T1000 (cell line): Measurements from ENCODE around the gene ABHD8.
A peak's percentile ranks its signal among the peaks of the same experiment; 100 is the strongest.
"Not testable (repeated sequence)": the region's sequence is repeated elsewhere in the genome, so short reads cannot be mapped to it uniquely, and the experiment has no call there.

Experiments used
- DNase-seq: peaks from one replicate; lab custom pipeline; 2025; ENCODE audit warnings: mixed read lengths; lab: John Stamatoyannopoulos, UW

The ABHD8 gene

DNA sequence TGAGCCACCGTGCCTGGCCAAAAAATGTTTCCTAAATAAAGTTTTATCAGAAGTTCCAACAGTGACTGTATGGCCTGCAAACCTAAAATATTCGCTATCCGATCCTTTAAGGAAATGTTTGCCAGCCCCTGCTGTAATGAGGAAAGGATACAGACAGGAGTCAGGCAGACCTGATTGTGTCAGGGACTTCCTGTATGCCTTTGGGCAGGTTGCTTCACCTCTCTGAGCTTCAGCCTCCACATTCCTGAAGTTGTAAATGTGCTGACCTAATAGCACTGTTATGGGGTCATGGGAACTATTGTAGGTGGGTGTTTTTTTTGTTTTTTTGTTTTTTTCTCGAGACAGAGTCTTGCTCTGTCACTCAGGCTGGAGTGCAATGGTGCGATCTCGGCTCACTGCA lies 6.2 kb downstream of the ABHD8 start:
- no peak for DNase-seq

DNA sequence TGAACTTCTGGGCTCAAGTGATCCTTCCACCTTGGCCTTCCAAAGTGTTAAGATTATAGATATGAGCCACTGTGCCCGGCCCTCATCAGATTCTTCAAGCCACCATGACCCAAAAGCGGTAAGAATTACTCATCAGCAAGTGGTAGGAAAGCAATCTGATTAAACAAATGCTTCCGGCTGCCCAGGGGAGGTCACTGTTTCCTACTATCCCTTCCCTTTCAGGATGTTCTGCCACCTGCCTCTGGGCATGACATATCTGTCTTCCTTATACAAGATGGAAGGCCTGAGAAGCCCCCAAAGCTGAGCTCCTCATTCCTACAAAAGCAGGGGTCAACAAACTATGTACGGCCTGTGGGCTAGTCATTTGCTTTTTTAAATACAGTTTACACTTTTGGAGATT lies 7.0 kb downstream of the ABHD8 start:
- DNase-seq: no peak

DNA sequence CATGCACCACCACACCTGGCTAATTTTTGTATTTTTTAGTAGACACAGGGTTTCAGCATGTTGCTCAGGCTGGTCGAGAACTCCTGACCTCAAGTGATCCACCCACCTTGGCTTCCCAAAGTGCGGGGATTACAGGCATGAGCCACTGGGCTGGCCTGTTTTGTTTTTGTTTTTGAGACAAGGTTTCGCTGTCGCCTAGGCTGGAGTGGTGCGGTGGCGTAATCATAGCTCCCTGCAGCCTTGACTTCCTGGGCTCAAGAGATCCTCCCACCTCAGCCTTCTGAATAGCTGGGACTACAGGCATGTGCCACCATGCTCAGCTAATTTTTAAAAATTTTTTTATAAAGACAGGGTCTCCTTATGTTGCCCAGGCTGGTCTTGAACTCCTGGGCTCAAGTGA lies 7.7 kb downstream of the ABHD8 start:
- DNase-seq: not testable (repeated sequence)

DNA sequence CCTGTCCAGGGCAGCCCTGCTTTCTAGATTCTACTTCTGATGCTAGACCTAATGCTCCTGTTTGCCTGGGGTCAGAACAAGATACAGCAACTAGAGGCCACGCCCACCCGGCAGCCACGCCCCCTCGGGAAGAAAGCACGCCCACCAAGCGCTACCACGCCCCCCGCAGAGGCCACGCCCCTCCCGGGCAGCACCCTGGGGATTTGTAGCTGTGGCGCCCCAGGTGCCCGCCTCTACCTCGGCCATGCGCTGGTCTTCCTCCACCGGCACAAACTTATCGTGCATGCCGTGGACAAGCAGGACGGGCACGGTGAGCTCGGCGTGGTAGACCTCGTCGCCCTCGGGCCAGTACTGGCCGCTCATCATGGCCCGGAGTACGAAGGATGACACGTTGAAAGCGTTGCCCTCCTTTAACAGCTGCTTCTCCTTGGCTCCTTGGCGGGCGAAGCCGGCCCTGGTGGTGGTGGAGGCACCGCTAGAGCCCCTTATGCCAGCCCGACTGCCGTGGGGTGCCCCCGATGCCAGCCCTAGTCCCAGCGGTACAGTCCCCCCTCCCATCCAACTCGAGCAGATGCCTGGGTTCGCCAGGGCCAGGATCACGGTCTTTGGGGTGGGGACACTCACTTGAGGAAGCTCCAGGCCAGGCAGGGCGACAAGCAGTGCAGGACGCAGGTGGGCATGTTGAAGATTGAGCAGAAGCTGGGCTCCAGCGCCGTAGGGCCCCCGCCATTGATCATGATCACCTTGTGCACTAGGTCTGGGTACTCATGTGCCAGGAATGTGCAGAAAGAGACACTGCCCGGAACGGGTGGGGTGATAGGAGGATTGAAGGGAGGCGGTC lies 9.0 kb downstream of the ABHD8 start:
- DNase-seq: no peak

DNA sequence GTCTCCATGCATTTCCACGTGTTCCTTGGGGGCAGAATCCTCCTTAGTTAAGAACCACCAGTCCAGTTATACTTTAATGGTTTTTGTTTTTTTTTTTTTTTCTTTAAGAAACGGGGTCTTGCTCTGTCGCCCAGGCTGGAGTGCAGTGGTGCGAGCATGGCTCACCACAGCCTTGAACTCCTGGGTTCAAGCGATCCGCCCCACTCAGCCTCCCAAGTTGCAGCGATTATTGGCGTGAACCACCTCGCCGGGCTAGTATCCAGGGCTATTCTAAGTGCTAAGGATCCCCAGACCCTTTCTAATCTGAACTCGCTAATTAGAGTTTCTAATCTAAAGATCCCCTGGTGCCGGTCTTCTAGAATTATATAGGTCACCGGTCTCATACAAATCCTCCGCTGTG lies 9.6 kb downstream of the ABHD8 start:
- no peak for DNase-seq

DNA sequence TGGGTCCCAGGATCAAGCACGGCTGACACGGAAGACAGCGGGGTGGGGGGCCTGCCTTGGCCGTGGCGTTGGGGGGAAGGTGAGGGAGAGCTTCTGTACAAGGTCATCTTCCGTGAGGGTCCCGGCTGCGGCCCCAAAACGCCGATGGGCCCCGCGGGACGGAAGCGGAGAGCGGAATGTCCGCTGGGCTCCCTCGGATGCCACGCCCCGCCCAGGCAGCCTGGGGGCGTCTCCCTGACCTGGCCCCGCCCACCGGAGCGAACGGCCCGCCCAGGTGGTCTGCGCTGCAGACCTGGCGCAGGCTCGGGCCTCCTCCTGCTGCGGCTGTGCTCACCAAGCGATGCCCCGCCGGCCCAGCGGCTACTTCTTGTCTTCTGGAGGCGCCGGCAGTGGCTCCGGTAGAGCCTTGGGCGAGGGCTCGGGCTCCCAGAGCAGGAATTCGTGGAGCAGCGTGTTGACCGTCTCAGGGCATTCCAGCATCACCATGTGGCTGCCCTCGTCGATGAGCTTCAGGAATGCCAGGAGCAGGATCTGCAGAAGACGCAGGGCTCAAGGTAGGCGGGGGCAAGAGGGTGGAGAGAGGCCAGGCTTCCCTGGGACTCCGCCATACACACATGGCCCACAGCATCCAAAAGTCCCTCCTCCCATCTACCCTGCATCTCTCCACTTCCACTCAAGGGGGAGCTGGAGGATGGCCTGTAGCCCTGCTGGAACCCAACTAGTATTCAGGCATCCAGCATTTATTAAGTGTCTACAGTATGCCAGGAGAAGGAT lies 10.7 kb downstream of the ABHD8 start:
- peak; percentile 58 for DNase-seq

DNA sequence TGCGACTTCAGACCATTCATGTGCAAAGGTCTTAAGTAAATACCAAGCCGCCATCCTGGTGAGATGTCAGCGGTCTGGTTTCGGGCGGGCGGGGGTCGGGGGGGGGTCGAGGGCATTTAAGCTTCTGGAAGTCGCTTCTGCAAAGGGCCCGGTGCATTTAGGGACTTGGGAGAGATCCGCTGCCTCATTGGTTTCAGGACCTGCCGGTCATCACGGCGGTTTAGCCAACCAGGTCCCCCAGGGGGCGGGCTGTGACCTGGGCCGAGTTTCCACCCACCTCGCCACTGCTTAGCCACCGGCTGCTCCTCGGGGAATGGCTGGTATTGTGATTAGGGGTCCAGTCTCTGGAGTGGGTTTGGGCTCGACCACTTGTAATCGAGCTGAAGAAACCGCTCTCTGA lies 13.7 kb downstream of the ABHD8 start:
- no peak for DNase-seq

DNA sequence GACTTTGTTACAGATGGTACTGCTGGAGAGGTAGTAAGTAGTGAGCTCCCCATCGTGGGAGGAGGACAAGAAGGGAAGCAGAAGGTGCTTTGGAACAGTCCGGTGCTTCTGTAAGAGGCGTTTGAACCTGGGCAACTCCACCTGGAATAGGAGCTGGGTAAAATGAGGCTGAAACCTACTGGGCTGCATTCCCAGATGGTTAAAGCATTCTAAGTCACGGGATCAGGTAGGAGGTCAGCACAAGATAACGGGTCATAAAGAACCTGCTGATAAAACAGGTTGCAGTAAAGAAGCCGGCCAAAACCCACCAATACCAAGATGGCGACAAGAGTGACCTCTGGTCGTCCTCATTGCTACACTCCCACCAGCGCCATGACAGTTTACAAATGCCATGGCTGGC lies 16.5 kb downstream of the ABHD8 start:
- DNase-seq: no peak

DNA sequence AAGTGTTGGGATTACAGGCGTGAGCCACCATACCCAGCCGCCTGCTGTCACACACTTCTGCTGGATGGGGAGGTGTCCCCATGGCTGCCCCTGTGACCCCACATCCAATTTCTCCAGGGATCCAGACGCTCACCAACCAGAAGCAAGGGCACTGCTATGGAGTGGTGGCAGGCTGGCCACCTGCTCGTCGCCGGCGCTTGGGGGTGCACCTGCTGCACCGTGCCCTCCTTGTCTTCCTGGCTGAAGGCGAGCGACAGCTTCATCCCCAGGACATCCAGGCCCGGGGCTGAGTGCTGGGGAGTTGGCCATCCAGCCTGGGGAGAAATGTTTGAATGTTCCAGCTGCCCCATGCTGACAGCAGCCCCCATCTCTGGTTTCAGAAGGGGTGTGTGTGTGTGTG lies 17.0 kb downstream of the ABHD8 start:
- DNase-seq: no peak

DNA sequence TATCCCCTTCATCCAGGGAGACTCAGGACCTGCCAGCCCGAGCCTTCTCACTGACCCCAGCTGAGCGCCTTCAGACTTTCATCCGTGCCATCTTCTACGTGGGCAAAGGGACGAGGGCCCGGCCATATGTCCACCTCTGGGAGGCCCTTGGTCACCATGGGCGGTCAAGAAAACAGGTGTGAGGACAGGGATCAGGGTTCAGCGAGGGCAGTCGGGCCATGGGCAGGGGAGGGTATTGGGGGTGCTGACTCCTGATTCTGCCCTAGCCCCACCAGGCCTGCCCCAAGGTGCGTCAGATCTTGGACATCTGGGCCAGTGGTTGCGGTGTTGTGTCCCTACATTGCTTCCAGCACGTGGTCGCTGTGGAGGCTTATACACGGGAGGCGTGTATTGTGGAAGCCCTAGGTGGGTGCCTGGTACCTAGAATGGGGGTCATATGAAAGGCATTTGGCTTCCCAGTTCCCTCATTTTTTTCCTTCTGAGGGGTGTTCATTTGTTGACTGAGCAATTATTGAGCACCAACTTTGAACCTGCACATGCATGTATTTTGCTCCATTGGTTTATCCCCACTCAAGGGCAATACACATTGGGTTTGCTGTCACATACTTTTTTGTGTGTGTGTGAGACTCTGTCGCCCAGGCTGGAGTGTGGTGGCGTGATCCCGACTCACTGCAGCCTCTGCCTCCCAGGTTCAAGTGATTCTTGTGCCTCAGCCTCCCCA lies 17.6 kb downstream of the ABHD8 start:
- no peak for DNase-seq

DNA sequence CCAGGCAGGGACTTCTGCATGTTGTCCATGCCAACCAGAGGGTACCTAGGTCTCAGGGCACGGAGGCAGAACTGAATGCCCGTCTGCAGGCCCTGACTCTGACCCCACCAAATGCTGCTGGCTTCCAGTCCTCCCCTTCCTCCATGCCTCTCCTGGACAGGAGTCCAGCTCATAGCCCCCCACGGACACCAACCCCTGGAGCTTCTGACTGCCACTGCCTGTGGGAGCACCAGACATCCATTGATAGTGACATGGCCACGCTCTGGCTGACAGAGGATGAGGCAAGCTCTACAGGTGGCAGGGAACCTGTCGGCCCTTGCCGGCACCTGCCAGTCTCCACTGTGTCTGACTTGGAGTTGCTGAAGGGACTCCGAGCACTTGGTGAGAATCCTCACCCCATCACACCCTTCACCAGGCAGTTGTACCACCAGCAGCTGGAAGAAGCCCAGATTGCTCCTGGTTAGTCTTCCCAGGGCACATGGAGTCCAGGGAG lies 19.7 kb downstream of the ABHD8 start:
- no peak for DNase-seq

DNA sequence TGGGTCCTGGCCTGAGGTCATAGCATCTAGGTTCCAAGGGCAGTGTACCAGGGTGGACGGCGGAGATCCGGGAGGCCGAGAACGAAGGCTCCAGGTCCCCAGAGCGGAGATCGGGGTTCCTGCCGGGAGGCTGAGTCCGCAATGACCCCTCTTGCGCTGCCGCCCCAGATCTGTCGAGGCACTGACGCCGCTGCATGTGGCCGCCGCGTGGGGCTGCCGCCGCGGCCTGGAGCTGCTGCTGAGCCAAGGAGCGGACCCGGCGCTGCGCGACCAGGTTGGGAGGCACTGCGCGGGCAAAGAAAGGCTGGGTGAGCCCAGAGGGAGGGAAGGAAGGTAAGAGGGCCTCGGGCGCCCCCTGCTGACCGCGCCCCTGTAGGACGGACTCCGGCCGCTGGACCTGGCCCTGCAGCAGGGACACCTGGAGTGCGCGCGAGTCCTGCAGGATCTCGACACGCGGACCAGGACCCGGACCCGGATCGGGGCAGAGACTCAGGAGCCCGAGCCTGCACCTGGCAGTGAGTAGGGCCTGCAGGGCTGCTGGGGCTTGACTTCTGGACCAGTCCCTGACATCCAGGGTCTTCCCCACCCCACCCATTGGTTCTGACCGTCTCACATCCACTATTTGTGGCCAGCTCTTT lies 20.6 kb downstream of the ABHD8 start:
- peak; percentile 77 for DNase-seq

DNA sequence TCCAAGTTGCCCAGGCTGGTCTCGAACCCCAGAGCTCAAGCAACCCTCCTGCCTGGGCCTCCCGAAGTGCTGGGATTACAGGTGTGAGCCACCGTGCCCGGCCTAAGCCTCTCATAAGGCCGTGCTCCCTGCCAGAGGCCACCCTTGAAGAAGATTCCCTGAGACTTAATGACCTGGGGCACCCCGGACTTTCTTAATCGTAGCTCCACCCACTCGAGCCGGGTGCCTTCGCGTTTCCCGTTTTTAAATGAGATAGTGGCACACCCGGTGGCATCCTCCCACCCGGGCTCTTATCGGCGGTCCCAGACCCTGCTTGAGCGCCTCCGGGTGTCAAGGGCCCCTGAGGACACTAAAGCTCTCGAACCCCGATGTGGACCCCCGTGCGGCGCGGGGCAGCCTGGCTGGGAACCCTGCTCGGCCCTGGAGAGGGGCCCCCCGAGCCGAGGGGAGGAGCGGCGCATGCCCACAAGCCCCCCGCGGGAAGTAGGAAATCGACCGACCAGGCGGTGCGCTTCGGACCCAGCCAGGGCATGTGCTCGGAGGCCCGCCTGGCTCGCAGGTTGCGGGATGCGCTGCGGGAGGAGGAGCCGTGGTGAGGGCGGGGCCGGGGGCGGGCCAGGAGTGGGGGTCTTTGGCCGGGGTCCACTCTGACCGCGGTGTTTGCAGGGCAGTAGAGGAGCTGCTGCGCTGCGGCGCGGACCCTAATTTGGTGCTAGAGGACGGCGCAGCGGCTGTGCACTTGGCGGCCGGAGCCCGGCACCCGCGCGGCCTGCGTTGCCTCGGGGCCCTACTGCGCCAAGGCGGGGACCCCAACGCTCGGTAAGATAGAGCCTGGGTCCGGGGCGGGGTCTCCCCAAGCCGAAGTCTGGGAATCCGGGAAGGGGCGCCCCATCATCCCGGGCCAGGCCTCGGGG lies 21.6 kb downstream of the ABHD8 start, which contains the start of gene ANKLE1:
Gene ANKLE1, plus strand, starts transcription at position 511 of the 914 bp plus-strand sequence. Its CDS starts 20 bp downstream, at position 531.
- peak; percentile 37 for DNase-seq

DNA sequence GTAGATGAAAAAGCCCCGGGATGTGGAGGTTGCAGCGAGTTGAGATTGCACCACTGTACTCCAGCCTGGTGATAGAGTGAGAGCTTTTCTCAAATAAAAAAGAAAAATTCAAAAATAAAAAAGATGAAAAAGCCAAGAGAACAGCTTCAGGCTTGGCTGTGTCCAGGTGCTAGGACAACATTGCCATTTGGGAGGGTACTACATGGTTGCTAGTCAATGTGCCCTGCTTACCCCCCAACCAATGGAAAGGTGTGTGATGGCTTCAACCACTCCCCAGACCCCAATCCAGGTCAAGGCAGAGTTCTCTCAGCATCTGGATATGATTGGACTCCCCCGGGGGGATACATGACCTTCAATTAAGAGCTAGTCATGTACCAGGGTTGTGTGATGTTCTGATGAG lies 23.8 kb downstream of the ABHD8 start:
- DNase-seq: no peak

DNA sequence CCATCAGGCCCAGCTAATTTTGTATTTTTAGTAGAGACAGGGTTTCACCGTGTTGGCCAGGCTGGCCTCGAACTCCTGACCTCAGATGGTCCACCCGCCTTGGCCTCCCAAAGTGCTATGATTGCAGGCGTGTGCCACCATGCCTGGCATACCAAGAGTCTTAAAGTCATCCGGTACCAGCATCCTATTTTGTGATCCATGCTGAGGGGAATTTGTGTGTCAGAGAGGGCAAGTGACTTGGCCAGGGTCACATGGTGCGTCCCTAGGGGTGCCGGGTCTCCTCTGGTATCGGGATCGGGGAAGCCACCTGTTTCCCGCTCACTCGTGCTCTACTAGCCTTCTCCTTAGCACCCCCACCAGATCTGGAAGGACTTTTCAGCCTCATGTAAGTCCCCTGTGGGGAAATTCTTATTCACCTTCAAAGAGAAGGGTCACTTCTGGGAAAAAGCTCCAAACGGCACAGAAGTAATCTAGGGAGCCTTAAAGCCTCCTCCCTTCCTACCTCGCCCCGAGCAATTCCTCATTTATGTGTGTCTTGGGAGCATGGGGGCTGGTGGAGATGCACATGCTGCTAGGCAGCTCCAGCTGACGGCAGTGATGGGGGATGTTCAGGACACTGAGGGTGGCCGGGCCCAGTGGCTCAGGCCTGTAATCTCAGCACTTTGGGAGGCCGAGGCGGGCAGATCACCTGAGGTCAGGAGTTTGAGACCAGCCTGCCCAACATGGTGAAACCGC lies 27.6 kb downstream of the ABHD8 start:
- DNase-seq: no peak

DNA sequence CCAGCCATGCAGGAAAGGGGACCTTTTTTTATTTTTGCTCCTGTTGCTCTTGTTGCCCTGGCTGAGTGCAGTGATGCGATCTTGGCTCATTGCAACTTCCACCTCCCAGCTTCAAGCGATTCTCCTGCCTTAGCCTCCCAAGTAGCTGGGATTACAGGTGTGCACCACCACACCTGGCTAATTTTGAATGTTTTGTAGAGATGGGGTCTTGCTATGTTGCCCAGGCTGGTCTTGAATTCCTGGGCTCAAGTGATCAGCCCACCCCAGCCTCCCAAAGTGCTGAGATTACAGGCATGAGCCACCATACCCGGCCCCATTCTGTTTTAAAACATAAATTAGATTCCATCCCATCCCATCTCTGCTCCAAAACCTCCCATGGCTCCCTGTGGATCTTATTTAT lies 28.3 kb downstream of the ABHD8 start:
- not testable (repeated sequence) for DNase-seq

DNA sequence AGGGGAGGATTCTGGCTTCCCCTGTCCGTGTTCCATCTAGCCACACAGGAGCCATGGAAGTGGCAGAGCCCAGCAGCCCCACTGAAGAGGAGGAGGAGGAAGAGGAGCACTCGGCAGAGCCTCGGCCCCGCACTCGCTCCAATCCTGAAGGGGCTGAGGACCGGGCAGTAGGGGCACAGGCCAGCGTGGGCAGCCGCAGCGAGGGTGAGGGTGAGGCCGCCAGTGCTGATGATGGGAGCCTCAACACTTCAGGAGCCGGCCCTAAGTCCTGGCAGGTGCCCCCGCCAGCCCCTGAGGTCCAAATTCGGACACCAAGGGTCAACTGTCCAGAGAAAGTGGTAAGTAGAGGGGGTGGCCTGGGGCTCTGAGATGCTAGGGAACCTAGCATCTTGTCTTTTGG lies 34.5 kb downstream of the ABHD8 start:
- no peak for DNase-seq

DNA sequence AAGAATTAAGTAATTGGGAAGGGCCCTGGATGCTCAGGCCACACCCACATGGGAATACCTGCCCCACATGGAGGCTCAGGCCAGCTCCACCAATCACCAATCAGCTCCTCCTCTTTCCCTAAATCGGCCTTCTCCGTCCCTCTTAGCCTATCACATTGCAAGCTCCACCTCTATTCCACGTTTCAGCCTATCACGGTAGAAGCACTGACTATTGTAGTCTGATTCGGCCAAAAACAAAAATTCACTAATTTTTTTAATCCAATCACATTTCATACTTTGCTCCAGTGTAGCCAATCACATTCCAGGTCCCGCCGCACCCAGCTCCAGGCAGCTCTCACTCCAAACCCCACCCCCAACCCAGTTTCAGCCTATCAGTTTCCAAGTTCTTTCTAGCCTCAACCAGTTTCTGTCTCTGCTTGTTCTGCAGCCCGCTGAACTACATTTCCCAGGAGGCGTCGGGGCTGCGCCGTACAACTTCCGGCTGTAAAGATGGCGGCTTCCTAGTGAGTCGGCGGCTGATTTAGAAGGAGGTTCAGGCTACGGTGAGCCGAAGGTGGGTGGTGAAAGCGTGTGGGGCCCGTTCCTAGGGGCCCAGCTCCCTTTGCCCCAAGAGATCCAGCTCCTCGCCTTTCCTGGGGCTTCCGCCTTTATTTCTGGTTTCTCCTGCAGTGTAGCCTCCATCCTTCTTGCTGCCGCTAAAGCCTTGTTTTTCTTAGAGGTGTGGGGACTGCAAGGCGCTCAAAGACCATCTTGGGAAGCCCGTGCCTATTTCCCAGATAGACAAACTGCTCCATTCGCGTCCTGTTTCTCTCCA lies 36.0 kb downstream of the ABHD8 start, which contains the start of gene BABAM1:
Gene BABAM1, plus strand, starts transcription at position 469 of the 814 bp plus-strand sequence. CDS start 1,364 bp downstream, outside the sequence.
- peak; percentile 94 for DNase-seq

DNA sequence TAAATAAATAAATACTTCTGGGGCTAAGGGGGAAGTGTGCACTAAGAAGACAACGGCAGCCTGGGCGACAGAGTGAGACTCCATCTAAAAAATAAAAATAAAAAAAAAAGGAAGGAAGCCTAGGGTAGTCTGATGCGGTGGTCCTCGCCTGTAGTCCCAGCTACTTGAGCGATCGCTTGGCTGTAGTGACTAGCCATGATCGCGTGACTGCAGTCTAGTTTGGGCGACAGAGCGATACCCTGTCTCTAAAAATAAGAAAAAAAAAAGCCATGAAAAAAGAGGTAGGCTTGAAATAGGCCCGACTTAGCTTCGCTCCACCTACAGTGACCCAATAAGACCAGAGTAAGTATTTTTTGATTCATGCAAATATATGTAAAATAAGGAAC lies 36.6 kb downstream of the ABHD8 start:
- no peak for DNase-seq
